VCaP (cell line): ENCODE measurements around the gene GAK.
"Not testable (repeated sequence)": the region's sequence is repeated elsewhere in the genome, so short reads cannot be mapped to it uniquely, and the experiment has no call there.

Experiments used
- H3K27ac ChIP-seq: fragments of 450-650 bp; 2 replicates; pipeline ENCODE4 v1.5.1; 2017
- TF ChIP-seq, protein P1 (sequence below): fragments of 450-650 bp; conservative IDR thresholded peaks from 2 replicates; pipeline ENCODE4 v1.5.1; 2017; ENCODE audit warnings: mild to moderate bottlenecking, moderate library complexity

GAK gene

DNA sequence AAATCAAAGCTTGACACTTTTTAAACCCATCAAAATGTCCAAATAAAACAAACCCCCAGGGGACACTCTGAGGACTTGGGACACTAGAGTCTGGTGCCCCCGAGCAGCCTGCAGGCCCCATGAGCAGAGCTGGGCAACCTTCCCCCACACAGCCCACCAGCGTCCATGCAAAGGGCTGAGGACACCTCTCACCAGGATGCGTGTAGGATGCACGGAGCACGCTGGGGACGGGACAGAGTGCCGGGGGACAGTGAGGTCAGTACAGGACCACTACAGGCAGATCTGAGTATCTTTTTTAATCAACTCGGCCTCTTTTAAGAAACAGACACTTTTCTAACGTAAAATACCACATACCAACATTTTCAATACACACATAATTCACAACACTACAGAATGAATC, 6.9 kb downstream of the GAK start:
- TF ChIP-seq, protein P1, sequence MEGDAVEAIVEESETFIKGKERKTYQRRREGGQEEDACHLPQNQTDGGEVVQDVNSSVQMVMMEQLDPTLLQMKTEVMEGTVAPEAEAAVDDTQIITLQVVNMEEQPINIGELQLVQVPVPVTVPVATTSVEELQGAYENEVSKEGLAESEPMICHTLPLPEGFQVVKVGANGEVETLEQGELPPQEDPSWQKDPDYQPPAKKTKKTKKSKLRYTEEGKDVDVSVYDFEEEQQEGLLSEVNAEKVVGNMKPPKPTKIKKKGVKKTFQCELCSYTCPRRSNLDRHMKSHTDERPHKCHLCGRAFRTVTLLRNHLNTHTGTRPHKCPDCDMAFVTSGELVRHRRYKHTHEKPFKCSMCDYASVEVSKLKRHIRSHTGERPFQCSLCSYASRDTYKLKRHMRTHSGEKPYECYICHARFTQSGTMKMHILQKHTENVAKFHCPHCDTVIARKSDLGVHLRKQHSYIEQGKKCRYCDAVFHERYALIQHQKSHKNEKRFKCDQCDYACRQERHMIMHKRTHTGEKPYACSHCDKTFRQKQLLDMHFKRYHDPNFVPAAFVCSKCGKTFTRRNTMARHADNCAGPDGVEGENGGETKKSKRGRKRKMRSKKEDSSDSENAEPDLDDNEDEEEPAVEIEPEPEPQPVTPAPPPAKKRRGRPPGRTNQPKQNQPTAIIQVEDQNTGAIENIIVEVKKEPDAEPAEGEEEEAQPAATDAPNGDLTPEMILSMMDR, result no peak
- no peak overlapping the region for H3K27ac ChIP-seq

DNA sequence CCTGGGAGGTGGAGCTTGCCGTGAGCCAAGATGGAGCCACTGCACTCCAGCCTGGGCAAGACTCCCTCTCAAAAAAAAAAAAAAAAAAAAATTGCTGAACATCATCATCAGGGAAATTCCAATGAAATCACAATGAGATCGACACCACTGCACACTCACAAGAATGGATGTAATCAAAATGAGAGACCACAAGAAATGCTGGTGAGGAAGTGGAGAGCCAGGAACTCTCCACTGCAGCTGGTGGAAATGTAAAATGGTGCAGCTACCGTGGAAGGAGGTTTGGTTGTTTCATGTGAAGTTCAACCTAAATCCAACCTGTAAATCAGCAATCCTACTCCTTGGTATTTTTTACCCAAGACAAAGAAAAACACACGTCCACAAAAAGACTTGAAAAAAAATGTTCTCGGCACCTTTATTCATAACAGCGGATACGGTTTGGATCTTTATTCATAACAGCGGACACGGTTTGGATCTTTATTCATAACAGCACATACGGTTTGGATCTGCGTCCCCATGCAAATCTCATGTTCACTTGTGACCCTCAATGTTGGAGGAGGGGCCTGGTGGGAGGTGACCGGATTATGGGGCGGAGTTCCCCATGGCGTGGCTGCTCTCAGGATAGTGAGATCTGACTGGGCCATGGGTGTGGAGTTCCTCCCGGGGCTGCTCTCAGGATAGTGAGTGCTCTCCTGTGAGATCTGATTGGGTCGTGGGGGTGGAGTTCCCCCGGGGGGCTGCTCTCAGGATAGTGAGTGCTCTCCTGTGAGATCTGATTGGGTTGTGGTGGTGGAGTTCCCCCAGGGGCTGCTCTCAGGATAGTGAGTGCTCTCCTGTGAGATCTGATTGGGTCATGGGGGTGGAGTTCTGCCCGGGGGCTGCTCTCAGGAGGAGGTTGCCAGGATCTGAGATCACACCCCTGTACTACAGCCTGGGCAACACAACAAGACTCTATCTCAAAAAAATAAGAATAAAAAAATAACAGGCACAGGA, 7.7 kb downstream of the GAK start:
- TF ChIP-seq, protein P1, result no peak
- no peak overlapping the region for H3K27ac ChIP-seq

DNA sequence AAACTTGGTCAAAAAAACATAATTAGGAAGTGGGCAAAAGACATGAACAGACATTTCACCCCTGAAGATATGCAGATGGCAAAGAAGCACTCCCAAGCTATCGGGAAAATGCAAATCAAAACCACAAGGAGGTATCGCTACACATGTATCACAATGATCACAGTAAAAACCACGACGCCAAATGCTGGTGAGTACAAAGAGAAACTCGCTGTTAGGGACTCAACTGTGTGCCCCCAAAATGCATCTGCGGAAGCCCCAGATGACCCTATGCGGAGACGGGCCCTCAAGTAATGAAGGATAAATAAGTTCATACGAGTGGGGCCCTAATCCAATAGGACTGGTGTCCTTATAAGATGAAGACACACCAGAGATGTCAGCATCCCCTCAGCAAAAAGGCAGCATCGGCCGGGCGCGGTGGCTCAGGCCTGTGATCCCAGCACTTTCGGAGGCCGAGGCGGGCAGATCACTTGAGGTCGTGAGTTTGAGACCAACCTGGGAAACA, 10.2 kb downstream of the GAK start:
- H3K27ac ChIP-seq, result no peak overlapping the region
- TF ChIP-seq, protein P1, result no peak

DNA sequence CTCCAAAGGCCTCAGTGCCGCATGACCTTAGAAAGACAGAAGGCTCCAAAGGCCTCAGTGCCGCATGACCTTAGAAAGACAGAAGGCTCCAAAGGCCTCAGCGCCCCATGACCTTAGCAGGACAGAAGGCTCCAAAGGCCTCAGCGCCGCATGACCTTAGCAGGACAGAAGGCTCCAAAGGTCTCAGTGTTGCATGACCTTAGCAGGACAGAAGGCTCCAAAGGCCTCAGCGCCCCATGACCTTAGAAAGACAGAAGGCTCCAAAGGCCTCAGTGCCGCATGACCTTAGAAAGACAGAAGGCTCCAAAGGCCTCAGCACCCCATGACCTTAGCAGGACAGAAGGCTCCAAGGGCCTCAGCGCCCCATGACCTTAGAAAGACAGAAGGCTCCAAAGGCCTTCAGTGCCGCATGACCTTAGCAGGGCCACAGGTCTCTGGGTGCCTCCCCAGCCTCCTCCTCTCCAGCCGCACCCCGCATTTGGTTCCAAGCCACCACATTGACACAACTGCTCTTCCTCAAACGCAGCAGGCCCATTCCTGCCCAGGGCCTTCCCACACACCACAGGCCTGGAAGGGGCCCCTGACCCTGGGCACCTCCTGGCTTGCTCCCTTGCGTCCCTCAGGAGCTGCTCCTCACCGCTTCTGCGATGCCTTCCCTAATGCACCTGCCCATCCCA, 13.0 kb downstream of the GAK start:
- H3K27ac ChIP-seq, result not testable (repeated sequence)

DNA sequence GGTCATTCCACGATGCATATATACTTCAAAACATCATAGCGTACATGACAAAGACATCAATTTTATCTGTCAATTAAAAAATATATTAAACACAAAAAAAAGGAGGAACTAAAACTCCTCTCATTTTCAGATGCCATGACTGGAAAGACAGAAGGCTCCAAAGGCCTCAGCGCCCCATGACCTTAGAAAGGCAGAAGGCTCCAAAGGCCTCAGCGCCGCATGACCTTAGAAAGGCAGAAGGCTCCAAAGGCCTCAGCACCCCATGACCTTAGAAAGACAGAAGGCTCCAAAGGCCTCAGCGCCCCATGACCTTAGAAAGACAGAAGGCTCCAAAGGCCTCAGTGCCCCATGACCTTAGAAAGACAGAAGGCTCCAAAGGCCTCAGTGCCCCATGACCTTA, 13.5 kb downstream of the GAK start:
- H3K27ac ChIP-seq, result not testable (repeated sequence)

DNA sequence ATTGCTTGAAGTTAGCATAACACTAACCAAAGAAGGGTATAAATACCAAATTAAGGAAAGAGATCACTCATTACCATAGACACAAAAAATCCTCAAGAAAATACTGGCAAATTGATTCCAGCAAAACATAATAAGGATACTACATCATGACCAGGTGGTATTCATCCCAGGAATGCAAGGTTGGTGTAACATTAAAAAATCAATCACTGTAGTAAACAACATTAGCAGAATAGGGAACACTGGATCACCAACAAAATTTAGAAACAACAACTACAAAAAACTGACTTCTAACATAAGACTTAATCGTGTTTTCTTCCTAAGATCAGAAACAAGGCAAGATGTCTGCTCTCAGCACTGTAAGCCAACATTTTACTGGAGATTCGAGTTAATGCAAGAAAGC, 14.1 kb downstream of the GAK start:
- TF ChIP-seq, protein P1, result no peak
- no peak overlapping the region for H3K27ac ChIP-seq

DNA sequence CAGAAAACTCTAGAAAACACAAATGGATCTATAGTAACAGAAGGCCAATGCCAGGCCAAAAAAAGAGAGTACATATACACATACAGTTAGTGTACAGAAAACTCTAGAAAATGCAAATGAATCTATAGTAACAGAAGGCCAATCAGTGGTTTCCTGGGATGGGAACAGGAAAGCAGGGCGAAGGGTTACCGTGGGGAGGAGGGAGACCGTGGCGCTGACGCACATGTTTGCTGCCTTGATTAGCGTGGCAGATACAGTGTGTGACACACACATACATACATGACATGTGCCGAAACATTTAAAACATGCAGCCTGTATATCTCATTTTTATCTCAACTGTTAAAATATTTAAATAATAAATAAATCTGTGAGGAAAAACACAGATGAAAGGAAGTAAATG, 14.7 kb downstream of the GAK start:
- no peak overlapping the region for H3K27ac ChIP-seq
- TF ChIP-seq, protein P1, result no peak

DNA sequence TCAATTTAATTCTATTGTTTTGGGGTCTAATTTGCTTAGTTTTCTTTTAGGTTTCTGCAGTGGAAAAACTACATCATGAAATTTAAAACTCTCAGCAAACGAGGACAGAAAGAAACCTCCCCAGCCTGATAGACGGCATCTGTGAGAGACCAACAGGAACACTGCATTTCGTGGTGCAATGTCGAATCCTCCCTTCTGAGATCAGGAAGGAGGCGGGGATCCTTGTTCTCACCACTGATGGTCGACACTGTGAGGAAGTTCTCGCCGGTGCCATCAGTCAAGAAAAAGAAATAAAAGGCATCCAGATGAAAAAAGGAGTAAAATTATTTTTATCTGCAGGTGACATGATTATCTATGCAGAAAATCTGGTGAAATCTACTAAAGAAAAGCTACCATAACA, 16.5 kb downstream of the GAK start:
- TF ChIP-seq, protein P1, result no peak
- H3K27ac ChIP-seq, result no peak overlapping the region
